Left kidney (tissue), 2 donors: ENCODE measurements around the gene RHCG. TPM values are rescaled to one million over a fixed set of nuclear protein-coding genes. Genes with fewer than 3 reads are reported as not detected.

Experiments
- DNase-seq: peaks from one replicate; pipeline ENCODE4 v3.0.0-alpha.2; 2013
- polyA plus RNA-seq: library from polyadenylated mRNA; unstranded; fragments of 120-200 nt; gene quantifications from one replicate; pipeline ENCODE4 v1.2.1, GENCODE V29; 2013; ENCODE audit not compliant: insufficient read length

RHCG gene
- polyA plus RNA-seq, 1 donor: 1.9 TPM

GRCh38 chr15:89504166-89504565, 7.8 kb upstream of the RHCG start:
- no peak for DNase-seq

GRCh38 chr15:89502867-89503595, 6.6 kb upstream of the RHCG start:
- no peak for DNase-seq

GRCh38 chr15:89501646-89502045, 5.3 kb upstream of the RHCG start:
- DNase-seq: no peak

- DNase-seq: no peak
Measured at GRCh38 chr15:89500397-89501270, 4.3 kb upstream of the RHCG start.

- no peak for DNase-seq
Measured at GRCh38 chr15:89499156-89499555, 2.8 kb upstream of the RHCG start.

- DNase-seq: no peak
Measured at GRCh38 chr15:89498574-89498906, 2.2 kb upstream of the RHCG start.

- no peak for DNase-seq
Measured at GRCh38 chr15:89497231-89497630, 848 bp upstream of the RHCG start.

- no peak for DNase-seq
Measured at GRCh38 chr15:89495638-89496145, 691 bp downstream of the RHCG start.

GRCh38 chr15:89494941-89495637, 1.3 kb downstream of the RHCG start:
- no peak for DNase-seq

- no peak for DNase-seq
Measured at GRCh38 chr15:89494031-89494430, 2.4 kb downstream of the RHCG start.

- DNase-seq: no peak
Measured at GRCh38 chr15:89492934-89493631, 3.3 kb downstream of the RHCG start.

GRCh38 chr15:89492111-89492641, 4.2 kb downstream of the RHCG start:
- no peak for DNase-seq

GRCh38 chr15:89490814-89491315, 5.5 kb downstream of the RHCG start:
- no peak for DNase-seq

- DNase-seq: no peak
Measured at GRCh38 chr15:89490081-89490813, 6.1 kb downstream of the RHCG start.

GRCh38 chr15:89489376-89489775, 7.0 kb downstream of the RHCG start:
- DNase-seq: no peak

- no peak for DNase-seq
Measured at GRCh38 chr15:89487791-89488190, 8.6 kb downstream of the RHCG start.

GRCh38 chr15:89486726-89487050, 9.7 kb downstream of the RHCG start:
- no peak for DNase-seq

GRCh38 chr15:89483079-89483478, 13.3 kb downstream of the RHCG start:
- no peak for DNase-seq

GRCh38 chr15:89482139-89482538, 14.2 kb downstream of the RHCG start:
- no peak for DNase-seq

- no peak for DNase-seq
Measured at GRCh38 chr15:89480505-89480904, 15.9 kb downstream of the RHCG start.

- DNase-seq: no peak
Measured at GRCh38 chr15:89479173-89479572, 17.2 kb downstream of the RHCG start.
